Measurements from ENCODE around the gene SCD5.

The SCD5 gene

DNA sequence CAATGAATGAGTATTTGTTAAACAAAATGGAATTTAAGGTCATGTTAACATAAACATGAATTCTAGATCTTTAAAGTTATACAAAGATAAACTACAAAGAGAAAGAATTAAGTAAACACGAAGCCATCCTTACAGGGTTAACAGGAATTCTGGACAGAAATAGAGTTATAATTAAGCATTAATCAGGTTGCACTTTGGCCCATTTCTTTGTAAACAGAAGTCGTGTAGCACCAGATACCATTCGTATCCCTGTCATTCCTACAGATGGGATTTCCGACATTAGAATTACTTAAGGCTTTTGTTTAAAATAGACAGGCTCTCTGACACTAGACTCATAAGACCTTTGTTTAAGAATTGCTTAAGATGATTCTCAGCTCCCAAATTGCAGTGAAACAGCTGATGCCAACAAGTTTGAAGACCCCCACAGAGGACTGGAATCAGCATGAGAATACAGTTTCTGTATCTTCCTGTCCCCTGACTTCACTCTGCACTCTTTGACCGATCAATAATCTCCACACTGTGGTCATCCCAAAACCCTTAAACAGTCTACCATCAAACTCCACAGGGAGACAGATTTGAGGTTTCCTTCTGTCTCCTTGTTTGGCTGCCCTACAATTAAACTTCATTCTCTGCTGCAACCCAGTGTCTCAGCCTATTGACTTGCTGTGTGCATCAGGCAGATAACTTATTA is 214.6 kb downstream of the SCD5 start:
- no peak for DNase-seq

DNA sequence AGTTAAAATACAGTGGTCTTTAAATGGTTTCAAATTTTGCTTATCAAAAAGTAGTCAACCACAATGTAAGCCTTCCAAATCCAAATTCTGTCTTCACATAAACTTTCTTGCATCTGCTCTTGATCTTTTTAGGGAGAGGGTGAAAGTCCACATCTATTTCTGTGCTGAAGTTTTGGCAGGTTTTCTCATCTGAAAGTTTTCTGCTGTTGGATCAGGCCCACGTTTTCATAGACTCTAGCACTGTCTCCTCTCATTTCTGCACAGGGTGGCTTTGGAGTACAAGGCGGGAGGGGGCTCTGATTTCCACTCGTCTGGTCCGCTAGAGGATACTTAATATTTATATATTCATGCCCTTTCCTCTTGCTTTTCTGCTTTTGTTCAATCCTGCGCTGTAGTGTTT is 218.7 kb downstream of the SCD5 start:
- no peak for DNase-seq
